ENCODE results near the gene SLC25A24. TPM values are rescaled to one million over a fixed set of nuclear protein-coding genes. Genes with fewer than 3 reads are reported as not detected.

Gene SLC25A24
- total and polyA plus RNA-seq, 9 of the 15 experiments (the other 6 are each of a cell fraction or from before 2014, with no cell fraction given) = 6.9 to 34.9 (median 25.4) TPM

DNA sequence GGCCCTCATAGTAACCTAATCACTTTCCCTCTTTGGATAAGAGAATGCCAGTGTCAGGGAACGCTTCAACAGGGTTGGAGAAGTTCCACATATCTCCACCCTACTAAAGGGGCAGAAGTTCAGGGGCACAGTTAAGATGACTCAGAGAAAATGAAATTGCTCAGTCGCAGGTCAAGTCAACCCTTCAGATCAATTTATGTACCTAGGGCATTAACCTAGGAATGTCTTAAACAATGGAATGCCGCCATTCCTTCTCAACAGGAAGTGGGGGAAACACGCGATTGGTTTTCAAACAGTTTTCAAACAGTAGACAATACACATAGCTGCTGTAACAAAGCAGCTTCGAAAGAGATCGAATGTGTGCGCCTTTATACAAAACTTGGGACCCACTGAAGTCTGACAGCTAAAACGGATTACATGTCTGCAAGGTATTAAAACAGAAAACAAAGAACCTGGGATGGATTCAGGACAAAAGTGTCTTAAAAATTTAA is 897 bp downstream of the SLC25A24 start (continued):
- TF ChIP-seq KLF10 (CRISPR knock-in tag; IDR thresholded peaks at IDR 0.05) (no peak), CBFA2T3 (IDR thresholded peaks at IDR 0.05) (no peak), ZKSCAN1 (IDR thresholded peaks at IDR 0.05; ENCODE audit: low read depth, low read length) (no peak), CEBPG (CRISPR knock-in tag; IDR thresholded peaks at IDR 0.05) (no peak), CEBPG (tag; conservative IDR thresholded peaks at IDR 0.05 in 1 of 2, IDR thresholded peaks at IDR 0.05 in 1 of 2) (no peak), ZSCAN29 (IDR thresholded peaks at IDR 0.05) (no peak), HNRNPLL (IDR thresholded peaks at IDR 0.05; ENCODE audit: low read depth, low read length, poor library complexity, severe bottlenecking) (no peak), ZNF124 (CRISPR knock-in tag; IDR thresholded peaks at IDR 0.05) (no peak), NR1H2 (CRISPR knock-in tag; IDR thresholded peaks at IDR 0.05) (no peak), NFATC3 (IDR thresholded peaks at IDR 0.05) (no peak), PTTG1 (tag; IDR thresholded peaks at IDR 0.05; ENCODE audit: low read depth) (no peak), MYC (IDR thresholded peaks at IDR 0.05; ENCODE audit: low read depth, low read length) (no peak), MYC (CRISPR knock-in tag; IDR thresholded peaks at IDR 0.05; ENCODE audit: borderline replicate concordance, low read depth) (no peak), TAF15 (IDR thresholded peaks at IDR 0.05; ENCODE audit: low read depth, low read length) (no peak), FIP1L1 (IDR thresholded peaks at IDR 0.05; ENCODE audit: low read depth, low read length, poor library complexity, severe bottlenecking) (no peak), BCOR (IDR thresholded peaks at IDR 0.05) (no peak), BRCA1 (IDR thresholded peaks at IDR 0.05) (no peak), BRCA1 (CRISPR knock-in tag; IDR thresholded peaks at IDR 0.05) (no peak), MED1 (CRISPR knock-in tag; IDR thresholded peaks at IDR 0.05; ENCODE audit: borderline replicate concordance) (no peak), SNIP1 (IDR thresholded peaks at IDR 0.05; ENCODE audit: low read depth) (no peak)
- TF ChIP-seq, protein P1, sequence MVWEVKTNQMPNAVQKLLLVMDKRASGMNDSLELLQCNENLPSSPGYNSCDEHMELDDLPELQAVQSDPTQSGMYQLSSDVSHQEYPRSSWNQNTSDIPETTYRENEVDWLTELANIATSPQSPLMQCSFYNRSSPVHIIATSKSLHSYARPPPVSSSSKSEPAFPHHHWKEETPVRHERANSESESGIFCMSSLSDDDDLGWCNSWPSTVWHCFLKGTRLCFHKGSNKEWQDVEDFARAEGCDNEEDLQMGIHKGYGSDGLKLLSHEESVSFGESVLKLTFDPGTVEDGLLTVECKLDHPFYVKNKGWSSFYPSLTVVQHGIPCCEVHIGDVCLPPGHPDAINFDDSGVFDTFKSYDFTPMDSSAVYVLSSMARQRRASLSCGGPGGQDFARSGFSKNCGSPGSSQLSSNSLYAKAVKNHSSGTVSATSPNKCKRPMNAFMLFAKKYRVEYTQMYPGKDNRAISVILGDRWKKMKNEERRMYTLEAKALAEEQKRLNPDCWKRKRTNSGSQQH (CRISPR knock-in tag; IDR thresholded peaks at IDR 0.05) = no peak
- TF ChIP-seq, protein P2, sequence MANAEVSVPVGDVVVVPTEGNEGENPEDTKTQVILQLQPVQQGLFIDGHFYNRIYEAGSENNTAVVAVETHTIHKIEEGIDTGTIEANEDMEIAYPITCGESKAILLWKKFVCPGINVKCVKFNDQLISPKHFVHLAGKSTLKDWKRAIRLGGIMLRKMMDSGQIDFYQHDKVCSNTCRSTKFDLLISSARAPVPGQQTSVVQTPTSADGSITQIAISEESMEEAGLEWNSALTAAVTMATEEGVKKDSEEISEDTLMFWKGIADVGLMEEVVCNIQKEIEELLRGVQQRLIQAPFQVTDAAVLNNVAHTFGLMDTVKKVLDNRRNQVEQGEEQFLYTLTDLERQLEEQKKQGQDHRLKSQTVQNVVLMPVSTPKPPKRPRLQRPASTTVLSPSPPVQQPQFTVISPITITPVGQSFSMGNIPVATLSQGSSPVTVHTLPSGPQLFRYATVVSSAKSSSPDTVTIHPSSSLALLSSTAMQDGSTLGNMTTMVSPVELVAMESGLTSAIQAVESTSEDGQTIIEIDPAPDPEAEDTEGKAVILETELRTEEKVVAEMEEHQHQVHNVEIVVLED (CRISPR knock-in tag; IDR thresholded peaks at IDR 0.05) = no peak
- TF ChIP-seq, protein P3, sequence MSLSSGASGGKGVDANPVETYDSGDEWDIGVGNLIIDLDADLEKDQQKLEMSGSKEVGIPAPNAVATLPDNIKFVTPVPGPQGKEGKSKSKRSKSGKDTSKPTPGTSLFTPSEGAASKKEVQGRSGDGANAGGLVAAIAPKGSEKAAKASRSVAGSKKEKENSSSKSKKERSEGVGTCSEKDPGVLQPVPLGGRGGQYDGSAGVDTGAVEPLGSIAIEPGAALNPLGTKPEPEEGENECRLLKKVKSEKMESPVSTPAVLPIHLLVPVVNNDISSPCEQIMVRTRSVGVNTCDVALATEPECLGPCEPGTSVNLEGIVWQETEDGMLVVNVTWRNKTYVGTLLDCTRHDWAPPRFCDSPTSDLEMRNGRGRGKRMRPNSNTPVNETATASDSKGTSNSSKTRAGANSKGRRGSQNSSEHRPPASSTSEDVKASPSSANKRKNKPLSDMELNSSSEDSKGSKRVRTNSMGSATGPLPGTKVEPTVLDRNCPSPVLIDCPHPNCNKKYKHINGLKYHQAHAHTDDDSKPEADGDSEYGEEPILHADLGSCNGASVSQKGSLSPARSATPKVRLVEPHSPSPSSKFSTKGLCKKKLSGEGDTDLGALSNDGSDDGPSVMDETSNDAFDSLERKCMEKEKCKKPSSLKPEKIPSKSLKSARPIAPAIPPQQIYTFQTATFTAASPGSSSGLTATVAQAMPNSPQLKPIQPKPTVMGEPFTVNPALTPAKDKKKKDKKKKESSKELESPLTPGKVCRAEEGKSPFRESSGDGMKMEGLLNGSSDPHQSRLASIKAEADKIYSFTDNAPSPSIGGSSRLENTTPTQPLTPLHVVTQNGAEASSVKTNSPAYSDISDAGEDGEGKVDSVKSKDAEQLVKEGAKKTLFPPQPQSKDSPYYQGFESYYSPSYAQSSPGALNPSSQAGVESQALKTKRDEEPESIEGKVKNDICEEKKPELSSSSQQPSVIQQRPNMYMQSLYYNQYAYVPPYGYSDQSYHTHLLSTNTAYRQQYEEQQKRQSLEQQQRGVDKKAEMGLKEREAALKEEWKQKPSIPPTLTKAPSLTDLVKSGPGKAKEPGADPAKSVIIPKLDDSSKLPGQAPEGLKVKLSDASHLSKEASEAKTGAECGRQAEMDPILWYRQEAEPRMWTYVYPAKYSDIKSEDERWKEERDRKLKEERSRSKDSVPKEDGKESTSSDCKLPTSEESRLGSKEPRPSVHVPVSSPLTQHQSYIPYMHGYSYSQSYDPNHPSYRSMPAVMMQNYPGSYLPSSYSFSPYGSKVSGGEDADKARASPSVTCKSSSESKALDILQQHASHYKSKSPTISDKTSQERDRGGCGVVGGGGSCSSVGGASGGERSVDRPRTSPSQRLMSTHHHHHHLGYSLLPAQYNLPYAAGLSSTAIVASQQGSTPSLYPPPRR (CRISPR knock-in tag; IDR thresholded peaks at IDR 0.05; ENCODE audit: borderline replicate concordance) = no peak

Data from K562 (cell line).